ENCODE results near the gene MAPK4.

MAPK4 gene

DNA sequence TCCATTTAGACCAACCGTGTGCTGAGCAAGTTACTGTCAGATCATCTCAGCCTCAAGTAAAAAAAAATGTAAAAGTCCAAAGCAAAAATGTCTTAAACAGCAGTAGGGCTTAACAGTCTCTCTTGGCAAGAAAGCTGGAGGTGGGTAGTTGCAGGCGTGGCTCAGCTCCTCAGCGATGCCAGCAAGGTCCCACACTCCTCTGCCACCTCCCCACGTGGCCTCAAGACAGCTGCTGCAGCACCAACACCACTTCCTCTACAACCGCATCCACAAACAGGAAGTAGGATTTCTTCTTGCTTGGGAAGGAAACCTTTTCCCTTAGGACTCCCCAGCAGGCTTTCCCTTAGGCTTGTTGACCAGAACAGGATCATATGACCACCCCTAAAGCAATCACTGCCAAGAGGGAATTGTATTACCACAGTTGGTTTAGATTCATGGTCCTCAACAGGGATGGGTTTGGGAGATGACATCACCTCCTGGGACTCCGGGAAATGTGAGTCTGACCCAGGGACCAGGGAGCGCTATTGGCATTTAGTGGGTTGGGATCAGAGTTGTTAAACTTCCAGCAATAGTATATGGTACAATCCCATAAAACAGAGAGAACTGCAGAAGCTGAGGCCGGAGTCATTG lies 97.1 kb downstream of the MAPK4 start:
- DNase-seq = no peak

GRCh38 chr18:50658601-50659000 lies 98.7 kb downstream of the MAPK4 start:
- DNase-seq = no peak

DNA sequence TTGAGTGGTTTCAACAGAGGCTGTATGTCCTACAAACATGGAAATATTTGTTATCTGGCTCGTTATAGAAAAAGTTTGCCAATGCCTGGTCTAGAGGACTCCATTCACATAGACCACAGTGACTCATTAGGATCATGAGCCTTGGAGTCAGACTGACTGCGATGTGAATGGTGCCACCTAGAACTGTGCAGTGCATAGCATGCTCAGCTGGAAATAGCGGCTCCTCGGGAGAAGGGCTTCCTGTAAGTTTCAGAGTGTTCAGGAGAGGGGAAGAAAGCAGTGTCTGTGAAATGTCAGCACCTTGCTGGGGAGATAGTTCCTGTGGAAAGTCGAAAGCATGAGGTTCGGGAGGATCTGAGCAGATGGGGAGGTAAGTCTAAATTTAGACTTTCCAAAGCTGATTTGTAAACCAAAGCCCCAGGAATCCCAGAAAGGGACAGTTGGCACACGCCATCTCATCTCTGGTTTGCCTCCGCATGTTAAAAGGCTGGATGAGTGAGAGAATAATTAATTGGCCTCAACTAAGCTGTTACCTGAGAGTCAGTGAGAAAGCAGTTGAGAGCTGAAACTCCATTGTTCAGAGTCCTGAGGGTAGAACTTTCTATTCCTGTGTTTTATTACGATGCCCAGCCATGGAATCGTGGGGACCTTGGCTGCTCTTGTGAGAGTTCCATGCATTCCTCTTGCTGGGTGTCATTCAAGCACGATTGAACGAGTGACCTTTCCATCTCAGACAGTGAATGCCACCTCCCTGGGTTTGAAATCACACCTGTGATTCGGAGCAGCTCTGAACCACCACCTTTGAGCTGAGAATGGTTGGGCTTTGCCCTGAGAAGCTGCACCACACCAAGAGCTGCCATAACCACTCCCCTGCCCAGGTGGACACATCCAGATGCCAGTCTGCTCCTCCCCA lies 99.5 kb downstream of the MAPK4 start:
- no peak for DNase-seq

- DNase-seq = no peak
Observed at GRCh38 chr18:50661013-50661412, 101.1 kb downstream of the MAPK4 start.

DNA sequence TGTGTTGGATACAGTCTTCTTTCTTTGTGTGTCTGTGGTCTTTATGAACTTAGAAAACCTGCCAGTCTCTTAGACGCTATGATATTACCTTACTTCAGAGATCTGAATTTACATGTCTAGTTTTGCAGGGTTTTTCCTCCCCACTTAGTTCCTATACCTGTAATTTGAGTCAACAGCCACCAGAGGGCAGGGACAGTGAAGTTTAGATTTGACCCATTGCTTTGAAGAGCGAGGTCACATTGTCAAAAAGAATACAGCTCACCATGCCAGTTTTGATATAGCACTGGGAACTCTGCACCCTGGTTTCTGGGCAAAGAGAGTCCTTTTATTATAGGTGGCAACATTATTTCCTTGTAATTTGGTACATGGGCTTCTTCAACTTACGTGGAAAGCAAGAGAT lies 102.3 kb downstream of the MAPK4 start:
- no peak for DNase-seq

DNA sequence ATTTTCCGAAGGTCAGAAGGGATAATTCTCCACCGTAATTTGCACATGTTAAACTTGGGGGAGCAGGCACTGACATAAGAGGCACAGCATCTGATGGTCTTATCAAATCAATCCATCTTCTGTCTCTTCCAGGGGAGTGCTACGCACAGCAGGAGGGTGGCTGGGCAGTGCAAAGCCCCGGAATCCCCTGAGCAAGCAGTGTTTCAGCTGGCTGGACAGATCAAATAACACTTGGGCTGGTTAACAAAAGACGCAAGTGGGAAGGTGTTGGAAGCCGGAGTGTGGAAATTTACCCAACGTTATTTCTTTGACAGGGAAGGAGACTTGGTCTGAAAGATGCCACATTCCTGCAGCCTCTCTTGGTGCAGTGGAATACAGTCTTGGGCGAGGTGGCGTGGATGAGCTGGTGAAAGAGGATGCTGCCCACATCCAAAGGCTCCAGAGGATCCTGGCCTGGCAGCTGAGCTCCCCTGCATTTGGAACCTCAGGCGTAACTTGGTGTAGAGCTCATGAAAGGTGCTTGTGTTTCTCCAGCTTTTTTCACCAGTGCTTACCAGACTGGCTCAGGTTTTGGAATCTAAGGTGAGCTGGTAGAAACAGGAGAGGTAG lies 103.0 kb downstream of the MAPK4 start:
- no peak for DNase-seq

GRCh38 chr18:50663626-50664441 lies 103.9 kb downstream of the MAPK4 start:
- no peak for DNase-seq

GRCh38 chr18:50665015-50665414 lies 105.1 kb downstream of the MAPK4 start:
- DNase-seq = no peak

DNA sequence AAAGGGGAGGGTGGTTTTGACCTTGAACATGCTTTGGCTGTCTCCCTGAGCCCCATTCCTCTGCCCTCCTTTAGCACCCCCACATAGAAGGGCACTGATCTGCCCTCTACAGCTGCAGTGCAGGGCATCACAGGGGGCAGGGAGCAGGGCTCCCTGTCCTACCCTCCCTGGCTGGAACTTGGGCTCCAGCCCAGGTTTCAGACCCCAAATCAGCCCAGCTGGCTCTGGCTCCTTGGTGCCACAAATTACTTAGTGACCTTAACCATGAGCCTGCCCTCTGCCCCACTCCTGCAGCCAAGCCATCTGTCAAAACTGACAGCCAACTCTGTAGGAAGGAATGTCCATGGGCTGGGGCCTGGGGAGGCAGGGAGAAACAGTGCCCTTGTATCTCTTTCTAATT lies 105.6 kb downstream of the MAPK4 start:
- no peak for DNase-seq

DNA sequence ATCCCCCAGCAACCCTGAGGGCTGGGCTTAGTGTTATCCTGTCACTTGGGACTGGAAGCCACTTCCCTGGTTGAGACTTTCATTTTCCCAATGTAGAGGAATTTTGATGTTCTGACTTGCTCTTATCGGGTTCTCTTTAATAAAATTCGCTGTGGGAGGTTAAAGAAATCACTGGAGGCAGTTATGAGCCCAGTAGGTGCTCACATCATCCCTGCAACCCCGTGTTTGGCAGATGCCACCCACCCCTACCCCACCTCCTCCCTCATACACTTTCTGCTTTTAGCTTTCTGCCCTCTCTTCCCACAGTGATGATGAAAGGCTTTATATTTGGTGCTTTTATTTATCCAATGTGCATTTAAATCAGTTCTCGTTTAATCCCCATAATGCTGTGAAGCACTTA lies 106.6 kb downstream of the MAPK4 start:
- DNase-seq = no peak

- DNase-seq = no peak
Observed at GRCh38 chr18:50671376-50671775, 111.5 kb downstream of the MAPK4 start.

DNA sequence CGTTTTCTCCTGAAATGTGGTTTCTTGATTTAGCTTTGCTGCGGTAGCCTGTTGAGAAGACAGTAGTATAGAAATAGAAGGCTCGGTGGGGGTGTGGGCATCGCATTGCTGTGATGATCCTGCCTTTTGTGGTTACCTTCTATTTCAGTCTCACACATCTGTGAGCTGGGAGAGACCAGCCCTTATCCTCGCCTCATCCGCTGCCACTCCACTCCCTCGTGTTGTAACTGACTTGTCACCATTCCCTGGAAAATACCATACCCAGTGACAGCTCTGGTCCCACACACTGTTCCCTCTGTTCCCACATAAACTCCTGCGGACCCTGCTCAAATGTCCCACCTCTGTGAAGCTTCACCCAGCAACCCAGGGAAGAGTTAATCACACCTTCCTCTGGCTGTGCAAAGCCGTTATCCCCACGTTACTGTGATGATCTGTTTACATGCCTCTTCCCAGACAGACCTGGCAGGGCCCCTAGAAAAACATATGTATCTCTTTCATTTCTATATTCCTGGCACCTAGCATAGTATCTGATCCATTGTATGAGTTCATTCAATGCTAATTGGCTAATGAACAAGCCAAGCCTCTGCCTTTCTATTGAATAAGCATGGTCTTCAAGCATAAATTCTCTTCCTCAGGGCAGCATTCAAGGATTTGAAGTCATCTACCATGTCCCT lies 114.6 kb downstream of the MAPK4 start:
- DNase-seq = no peak

DNA sequence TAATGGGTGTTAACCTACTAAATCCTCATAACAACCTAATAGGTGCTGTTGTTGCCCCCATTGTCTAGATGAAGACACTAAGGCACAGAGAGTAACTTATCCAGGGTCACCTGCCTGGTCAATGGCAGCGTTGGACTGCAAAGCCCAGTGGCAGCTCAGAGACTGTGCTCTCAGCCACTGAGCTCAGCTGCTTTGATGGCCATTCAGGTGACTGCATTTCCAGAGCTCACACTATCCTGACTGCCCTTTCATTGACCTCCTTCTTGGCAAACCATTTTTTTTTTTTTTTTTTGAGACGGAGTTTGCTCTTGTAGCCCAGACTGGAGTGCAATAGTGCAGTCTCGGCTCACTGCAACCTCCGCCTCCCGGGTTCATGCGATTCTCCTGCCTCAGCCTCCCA lies 115.2 kb downstream of the MAPK4 start:
- DNase-seq = no peak

DNA sequence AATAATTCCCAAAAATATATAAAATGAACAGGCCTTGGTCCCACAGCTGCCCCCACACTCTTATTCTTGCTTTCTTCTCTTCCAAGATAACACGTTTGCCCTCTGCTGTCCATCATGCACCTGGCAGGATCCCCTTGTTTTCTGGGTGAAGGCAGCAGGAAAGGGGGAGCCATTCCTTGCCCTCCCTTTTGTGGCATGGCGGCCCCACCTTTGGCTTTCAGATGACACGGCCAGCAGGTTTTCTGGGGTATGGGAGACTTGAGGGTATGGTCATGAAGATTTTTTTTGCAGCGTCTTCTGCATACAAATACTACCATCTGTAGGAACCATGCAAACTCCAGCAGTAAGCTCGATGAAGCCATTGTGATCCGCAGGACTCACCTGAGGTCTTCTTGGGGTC lies 118.8 kb downstream of the MAPK4 start:
- DNase-seq = no peak

DNA sequence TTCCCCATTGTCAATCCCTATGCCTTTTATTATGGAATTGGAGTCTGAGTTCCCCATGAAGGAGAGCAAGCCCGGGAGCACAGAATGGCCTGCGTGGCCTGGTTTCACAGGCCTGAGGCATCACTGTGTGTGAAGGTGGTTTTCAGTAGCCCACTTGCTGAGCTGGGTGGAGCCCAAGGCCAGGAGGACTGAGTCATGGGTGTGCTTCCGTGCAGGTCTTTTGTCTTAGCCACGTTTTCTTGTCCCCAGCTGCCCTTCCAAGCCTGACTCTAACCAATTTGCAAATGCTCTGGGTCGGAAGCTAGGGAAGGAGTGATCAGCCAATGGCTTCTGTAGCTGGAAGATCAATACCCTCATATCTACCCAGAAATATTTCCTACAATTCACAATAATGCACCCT lies 119.2 kb downstream of the MAPK4 start:
- no peak for DNase-seq

GRCh38 chr18:50679656-50680055 lies 119.8 kb downstream of the MAPK4 start:
- DNase-seq = no peak

DNA sequence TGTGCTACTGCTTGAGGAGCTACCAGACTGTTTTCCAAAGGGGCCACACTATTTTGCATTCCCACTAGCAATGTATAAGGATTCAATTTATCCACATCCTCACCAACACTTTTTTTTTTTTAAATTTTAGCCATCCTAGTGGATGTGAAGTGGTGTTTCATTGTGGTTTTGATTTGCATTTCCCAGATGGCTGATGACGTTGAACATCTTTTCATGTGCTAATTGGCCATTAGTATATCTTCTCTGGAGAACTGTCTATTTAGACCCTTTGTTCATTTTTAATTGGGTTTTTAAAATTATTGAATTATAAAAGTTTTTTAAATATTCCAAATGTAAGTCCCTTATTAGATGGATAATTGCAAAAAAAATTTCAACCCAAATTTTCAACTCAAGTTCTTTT lies 121.1 kb downstream of the MAPK4 start:
- no peak for DNase-seq

DNA sequence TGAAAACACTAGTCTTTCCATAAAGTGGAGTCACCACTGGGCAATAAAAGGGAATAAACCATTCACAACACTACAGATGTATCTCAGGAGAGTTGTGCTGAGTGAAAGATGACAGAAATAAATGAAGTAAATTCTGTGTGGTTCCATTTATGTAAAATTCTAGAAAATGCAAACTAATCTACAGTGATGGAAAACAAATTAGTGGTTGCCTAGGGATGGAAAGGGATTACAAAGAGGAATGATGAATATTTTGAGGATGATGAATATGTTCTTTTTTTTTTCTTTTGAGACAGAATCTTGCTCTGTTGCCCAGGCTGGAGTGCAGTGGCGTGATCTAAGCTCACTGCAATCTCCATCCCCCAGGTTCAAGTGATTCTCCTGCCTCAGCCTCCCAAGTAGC lies 123.0 kb downstream of the MAPK4 start:
- DNase-seq = no peak

GRCh38 chr18:50686409-50686808 lies 126.5 kb downstream of the MAPK4 start:
- DNase-seq = no peak

DNA sequence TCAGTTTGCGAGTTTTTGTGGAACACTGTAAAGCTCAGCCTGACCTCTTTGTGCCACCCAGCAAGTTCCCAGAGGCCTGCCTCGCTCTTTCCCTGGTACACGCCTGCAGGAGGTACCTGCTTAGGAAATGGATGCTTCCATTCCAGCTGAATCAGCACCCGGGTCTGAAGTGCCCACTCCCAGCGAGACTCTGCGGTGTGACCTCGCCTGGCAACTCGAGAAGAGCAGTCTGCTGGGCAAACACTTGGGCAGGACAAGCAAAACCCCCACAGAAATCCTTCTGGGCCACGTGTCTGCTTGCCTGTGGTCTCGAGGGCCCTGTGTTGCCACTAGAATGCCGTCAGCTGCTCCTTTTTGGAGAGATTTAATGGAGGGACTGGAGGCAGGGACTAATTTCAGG lies 127.6 kb downstream of the MAPK4 start:
- no peak for DNase-seq

- DNase-seq = no peak
Observed at GRCh38 chr18:50689578-50689977, 129.7 kb downstream of the MAPK4 start.

DNA sequence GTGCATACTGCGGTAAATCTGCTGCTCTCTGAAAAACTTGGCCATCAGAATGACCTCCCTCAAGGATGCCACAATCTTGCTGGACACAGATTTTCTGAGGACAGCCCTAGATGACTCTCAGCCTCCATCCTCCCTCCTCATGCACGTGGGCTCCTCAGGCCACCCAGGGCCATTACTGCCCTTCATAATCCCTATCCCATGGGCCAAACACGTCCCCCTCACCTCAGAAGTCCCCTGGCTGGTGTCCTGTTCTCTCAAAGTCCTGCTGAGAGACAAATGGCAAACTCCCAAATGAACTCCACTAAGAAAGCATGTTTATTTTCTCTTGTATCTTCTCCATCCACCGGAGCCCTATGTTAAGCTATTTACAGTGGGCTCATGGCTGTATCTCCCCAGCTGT lies 134.3 kb downstream of the MAPK4 start:
- DNase-seq = no peak
